MG63 (cell line): ENCODE results near the gene MAST2. TPM values are rescaled to one million over a fixed set of nuclear protein-coding genes. Genes with fewer than 3 reads are reported as not detected.
A peak's percentile ranks its signal among the peaks of the same experiment; 100 is the strongest.
"Not testable (repeated sequence)": the region's sequence is repeated elsewhere in the genome, so short reads cannot be mapped to it uniquely, and the experiment has no call there.

Experiments
- DNase-seq: peaks from one replicate; pipeline ENCODE4 v3.0.0-alpha.2; 2020
- H3K27me3 ChIP-seq: fragments of 250-450 bp; sonication (Bioruptor Pico); 2 replicates; pipeline ENCODE4 v1.5.1; 2020; ENCODE audit warnings: mild to moderate bottlenecking, moderate library complexity
- H3K36me3 ChIP-seq: fragments of 250-450 bp; sonication (Bioruptor Pico); 2 replicates; pipeline ENCODE4 v1.5.1; 2020; ENCODE audit warnings: mild to moderate bottlenecking, moderate library complexity
- H3K4me3 ChIP-seq: fragments of 250-450 bp; sonication (Bioruptor Pico); 2 replicates; pipeline ENCODE4 v1.5.1; 2020; ENCODE audit warnings: mild to moderate bottlenecking, moderate library complexity
- H3K9me3 ChIP-seq: fragments of 250-450 bp; sonication (Bioruptor Pico); 2 replicates; pipeline ENCODE4 v1.5.1; 2020; ENCODE audit warnings: mild to moderate bottlenecking, moderate library complexity
- total RNA-seq: library from RNA; depleted of rRNA; stranded (reverse); fragments of >200 nt; shearing (Covaris generic); gene quantifications from 2 replicates; pipeline ENCODE4 v1.2.3, GENCODE V29; 2014; ENCODE audit warnings: low replicate concordance

Gene MAST2
- total RNA-seq, 1 experiment from 2014 or later: 21.9 TPM

DNA sequence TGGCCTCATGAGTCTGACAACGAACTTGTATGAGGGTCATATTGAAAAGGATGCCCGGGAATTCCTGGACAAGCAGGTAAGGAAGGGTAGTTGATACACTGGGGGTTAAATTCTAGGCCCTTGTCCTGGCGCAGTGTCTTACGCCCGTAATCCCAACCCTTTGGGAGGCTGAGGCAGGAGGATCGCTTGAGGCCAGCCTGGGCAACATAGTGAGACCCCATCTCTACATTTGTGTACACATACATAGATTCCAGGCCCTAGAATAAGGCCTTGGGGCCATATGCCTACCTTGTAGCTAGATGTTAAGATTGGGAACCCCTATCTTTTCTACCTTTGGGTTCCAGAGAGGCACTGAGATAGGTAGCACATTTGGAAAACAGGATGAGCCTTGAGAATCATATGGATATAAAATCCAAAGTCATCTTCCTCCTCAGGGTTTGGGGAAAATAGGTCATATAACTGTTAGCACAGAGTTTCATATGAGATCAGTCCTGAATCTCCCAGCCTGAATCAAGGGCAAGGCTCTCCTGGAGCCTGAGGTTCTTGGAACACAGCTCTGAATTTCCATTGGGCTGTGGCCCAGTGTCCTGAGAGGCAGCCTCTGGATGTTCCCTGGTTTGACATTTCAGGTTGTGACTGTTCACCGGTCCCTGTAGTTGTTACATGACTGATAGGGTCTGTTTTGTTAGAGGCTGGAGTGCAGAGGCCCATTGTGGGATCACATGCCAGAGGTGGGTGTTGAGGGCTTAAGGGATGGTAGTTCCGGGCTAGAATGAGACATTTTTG, 224.6 kb downstream of the MAST2 start:
- Histone ChIP-seq H3K36me3 (no peaks in the 10 kb centered on the region; the same call in none of the 2 replicates), H3K9me3 (no peaks in the 10 kb centered on the region), H3K27me3 (no peaks in the 10 kb centered on the region), H3K4me3 (no peak overlapping the region)
- DNase-seq: no peak

DNA sequence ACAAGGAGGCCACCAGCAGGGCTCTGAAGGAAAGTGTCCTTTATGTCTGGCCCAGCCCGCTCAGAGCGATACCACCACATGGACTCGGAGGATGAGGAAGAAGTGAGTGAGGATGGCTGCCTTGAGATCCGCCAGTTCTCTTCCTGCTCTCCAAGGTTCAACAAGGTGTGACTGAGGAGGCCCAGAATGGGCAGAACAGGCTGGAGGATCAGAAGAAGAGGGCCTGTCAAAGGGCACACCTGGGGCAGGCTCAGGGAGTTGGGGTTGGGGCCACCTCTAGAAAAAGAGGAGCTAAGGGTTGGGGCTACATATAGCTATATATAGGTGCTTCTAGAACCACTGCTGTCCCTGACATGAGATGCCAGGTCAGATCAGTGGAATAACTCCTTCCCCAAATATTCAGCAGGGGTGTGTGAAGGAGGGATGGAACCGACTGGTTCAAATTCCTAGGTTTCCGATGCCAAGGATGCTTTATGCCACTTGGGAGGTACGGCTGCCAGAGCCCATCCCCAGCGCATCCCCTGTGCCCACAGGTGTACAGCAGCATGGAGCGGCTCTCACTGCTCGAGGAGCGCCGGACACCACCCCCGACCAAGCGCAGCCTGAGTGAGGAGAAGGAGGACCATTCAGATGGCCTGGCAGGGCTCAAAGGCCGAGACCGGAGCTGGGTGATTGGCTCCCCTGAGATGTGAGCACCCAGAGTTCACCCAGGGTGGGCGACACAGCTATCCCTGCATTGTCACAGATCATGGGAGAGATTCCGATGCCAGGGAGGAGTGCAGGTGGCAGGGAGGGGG, 226.9 kb downstream of the MAST2 start:
- no peaks in the 10 kb centered on the region for H3K9me3 ChIP-seq
- H3K36me3 ChIP-seq: no peaks in the 10 kb centered on the region; the same call in none of the 2 replicates
- no peak for DNase-seq
- H3K4me3 ChIP-seq: no peak overlapping the region
- no peaks in the 10 kb centered on the region for H3K27me3 ChIP-seq

DNA sequence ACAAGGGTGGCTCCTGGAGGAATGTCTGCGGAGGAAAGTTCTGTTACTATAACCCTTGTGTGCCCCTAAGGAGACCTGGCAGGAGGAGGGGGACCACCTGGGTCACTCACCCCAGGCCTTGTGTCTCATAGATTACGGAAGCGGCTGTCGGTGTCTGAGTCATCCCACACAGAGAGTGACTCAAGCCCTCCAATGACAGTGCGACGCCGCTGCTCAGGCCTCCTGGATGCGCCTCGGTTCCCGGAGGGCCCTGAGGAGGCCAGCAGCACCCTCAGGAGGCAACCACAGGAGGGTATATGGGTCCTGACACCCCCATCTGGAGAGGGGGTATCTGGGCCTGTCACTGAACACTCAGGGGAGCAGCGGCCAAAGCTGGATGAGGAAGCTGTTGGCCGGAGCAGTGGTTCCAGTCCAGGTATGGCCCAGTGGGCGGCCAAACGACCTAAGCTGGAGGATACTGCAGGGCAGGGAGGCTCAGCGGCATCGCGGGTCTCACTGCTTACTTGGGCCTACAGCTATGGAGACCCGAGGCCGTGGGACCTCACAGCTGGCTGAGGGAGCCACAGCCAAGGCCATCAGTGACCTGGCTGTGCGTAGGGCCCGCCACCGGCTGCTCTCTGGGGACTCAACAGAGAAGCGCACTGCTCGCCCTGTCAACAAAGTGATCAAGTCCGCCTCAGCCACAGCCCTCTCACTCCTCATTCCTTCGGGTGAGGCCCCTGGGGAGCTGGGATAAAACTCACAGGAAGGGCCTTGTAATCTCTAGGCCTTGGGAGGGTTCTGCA, 227.7 kb downstream of the MAST2 start:
- DNase-seq: no peak

DNA sequence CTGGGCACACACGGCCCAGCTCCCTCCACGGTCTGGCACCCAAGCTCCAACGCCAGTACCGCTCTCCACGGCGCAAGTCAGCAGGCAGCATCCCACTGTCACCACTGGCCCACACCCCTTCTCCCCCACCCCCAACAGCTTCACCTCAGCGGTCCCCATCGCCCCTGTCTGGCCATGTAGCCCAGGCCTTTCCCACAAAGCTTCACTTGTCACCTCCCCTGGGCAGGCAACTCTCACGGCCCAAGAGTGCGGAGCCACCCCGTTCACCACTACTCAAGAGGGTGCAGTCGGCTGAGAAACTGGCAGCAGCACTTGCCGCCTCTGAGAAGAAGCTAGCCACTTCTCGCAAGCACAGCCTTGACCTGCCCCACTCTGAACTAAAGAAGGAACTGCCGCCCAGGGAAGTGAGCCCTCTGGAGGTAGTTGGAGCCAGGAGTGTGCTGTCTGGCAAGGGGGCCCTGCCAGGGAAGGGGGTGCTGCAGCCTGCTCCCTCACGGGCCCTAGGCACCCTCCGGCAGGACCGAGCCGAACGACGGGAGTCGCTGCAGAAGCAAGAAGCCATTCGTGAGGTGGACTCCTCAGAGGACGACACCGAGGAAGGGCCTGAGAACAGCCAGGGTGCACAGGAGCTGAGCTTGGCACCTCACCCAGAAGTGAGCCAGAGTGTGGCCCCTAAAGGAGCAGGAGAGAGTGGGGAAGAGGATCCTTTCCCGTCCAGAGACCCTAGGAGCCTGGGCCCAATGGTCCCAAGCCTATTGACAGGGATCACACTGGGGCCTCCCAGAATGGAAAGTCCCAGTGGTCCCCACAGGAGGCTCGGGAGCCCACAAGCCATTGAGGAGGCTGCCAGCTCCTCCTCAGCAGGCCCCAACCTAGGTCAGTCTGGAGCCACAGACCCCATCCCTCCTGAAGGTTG, 231.4 kb downstream of the MAST2 start:
- H3K27me3 ChIP-seq: no peaks in the 10 kb centered on the region
- H3K36me3 ChIP-seq: no peaks in the 10 kb centered on the region
- no peak for DNase-seq
- H3K4me3 ChIP-seq: no peak overlapping the region
- no peaks in the 10 kb centered on the region for H3K9me3 ChIP-seq

More for the DNA sequence above, 227.7 kb downstream of the MAST2 start:
- Histone ChIP-seq H3K36me3 (no peaks in the 10 kb centered on the region; the same call in none of the 2 replicates), H3K27me3 (no peaks in the 10 kb centered on the region), H3K4me3 (no peak overlapping the region), H3K9me3 (no peaks in the 10 kb centered on the region)

DNA sequence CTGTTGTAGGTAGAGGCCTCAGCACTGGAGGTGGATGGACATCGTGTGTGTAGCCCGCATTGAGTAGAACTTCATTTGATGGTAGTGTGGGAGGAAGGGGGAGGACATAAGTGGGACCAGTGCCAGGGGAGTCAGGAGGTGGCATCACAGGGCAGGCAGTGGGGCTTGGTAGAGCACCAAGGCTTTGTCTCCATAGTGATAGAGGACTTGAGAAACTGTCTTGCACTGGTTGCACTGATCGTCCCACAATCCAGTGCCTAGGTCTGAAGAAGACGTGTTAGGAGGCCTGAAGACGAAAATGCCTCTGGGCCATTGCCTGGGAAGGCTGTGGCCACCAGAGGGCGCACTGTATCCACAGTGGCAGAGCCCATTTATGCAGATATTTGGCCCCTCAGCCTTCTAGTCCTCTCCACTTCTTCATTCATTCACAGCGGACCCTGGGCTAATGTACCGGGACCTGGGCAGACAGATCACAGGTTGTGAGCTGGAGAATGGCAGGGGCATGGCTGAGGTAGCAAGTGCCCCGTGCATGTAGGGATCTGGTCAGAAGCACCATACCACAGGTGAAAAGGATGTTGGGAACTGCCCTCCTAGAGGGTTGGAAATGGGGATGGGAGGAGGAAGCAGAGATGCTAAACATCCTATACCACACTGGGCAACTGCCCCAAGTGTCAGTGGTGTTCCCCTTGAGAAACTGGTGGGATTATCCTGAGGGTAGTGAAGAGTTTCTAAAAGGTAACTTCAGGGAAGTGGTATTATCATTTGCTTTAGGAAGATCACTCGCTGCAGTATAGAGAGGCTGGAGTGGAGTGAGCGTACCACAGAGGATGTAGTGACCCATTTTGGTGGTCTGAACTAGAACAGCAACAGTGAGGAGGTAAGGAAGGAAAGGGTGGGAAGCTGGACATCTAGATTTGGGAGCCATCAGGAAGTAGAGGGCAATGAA, 233.8 kb downstream of the MAST2 start:
- Histone ChIP-seq H3K36me3 (no peaks in the 10 kb centered on the region), H3K4me3 (no peak overlapping the region), H3K9me3 (no peaks in the 10 kb centered on the region), H3K27me3 (no peaks in the 10 kb centered on the region)
- DNase-seq: peak; percentile 59

DNA sequence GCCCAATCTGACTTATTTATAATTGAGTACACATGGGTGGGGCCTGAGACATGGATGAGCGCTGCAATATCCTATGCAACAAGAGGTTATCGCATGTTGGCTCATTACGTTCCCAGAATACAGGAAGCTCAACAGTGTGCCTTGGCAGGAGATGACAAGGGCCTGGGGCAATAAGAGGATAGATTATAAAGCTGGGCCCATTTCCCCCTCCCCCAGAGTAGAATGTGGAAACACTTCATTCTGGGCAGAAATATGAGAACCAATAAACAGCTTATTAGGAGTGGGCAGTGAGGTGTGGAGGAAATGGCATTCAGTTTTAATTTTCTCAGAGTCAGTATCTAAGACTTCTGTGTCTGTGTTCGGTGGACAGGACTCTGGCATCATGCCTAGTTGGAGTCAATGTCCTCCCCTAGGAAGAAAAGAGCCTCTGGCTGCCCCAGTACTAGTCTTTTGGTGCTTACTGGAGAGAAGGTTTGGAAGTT, 236.2 kb downstream of the MAST2 start:
- Histone ChIP-seq H3K27me3 (no peaks in the 10 kb centered on the region), H3K4me3 (no peak overlapping the region), H3K9me3 (no peaks in the 10 kb centered on the region), H3K36me3 (no peaks in the 10 kb centered on the region)
- DNase-seq: no peak

DNA sequence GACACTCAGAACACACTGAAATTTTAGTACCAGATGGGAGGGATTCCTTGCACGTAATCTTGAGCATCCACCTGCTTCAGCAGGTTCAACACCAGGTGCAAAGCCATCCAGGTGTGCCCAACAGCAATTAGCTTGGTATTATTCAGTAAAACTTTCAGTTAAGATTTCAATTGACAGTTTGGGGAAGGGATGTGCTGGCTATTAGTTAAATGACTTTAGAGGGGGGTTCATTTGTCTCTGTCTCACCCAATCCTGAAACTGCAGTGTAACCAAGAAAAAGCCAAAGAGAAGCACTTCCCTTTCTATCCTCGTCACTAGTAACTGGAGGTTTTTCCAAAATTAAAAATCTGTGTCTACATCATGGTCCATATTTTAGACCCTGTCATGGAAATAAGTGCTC, 238.1 kb downstream of the MAST2 start:
- Histone ChIP-seq H3K4me3 (no peak overlapping the region), H3K27me3 (no peaks in the 10 kb centered on the region), H3K9me3 (no peaks in the 10 kb centered on the region), H3K36me3 (no peaks in the 10 kb centered on the region)
- no peak for DNase-seq

DNA sequence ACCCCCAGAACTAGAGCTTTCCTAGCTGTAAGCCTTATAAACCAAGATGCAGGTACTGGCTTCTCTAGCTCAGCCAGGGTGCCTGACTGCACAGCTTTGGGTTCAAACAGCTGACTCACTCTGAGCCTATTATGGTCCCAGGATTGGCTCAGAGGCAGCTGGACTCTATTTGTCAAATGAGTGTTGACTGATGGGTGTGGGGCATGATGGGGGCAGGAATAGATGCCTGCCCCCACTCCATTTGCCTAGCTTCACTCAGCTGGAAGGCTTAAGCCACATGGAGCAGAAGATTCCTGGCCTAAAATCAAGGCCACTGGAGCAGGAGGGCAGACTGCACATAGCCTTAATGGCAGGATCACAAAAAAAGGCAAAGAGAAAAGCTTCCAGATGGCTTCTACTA, 238.6 kb downstream of the MAST2 start:
- DNase-seq: no peak
- Histone ChIP-seq H3K4me3 (no peak overlapping the region), H3K27me3 (no peaks in the 10 kb centered on the region), H3K9me3 (no peaks in the 10 kb centered on the region), H3K36me3 (no peaks in the 10 kb centered on the region)

DNA sequence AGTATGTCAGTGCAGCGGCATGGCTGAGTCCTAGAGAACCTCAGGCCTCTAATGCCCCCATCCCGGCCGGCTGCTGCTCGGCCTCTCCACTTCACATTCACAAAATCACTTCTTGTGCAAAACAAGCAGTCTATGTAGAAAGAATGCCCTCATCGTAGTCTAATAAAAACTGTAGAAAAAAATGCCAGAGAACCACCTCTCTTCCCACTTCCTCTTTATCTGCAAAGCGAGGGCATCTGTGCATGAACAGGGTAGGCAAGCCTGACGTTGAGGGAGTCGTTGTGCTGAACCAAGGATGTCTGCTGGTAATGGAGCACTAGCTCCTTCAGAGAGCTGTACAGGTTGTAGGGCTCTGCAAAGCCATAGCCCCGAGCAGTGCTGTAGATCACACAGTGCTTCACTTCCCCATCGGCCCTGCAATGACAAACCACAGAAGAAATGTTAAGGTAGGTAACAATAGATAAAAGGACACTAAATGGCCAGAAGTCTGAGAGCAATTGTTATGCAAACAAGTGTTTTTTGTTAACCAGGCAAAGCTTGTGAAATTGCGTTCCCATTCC, 240.1 kb downstream of the MAST2 start:
- Histone ChIP-seq H3K4me3 (no peak overlapping the region), H3K36me3 (no peaks in the 10 kb centered on the region), H3K9me3 (no peaks in the 10 kb centered on the region), H3K27me3 (no peaks in the 10 kb centered on the region)
- DNase-seq: no peak

DNA sequence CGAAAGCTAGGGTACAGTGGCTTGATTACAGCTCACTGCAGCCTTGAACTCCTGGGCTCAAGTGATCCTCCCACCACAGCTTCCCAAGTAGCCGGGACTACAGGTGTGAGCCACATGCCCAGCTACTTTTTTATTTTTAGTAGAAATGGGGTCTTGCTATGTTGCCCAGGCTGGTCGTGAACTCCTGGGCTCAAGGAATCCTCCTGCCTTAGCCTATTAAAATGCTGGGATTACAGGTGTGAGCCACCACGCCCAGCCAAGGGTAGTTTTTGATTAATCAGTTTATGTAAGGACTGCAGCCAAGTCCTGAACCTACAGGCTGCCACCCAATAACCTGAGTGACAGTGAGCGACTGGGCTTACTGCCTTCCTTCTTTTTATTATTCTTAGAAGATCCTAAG, 240.7 kb downstream of the MAST2 start:
- H3K36me3 ChIP-seq: no peaks in the 10 kb centered on the region
- no peak overlapping the region for H3K4me3 ChIP-seq
- DNase-seq: no peak
- H3K27me3 ChIP-seq: no peaks in the 10 kb centered on the region
- no peaks in the 10 kb centered on the region for H3K9me3 ChIP-seq

DNA sequence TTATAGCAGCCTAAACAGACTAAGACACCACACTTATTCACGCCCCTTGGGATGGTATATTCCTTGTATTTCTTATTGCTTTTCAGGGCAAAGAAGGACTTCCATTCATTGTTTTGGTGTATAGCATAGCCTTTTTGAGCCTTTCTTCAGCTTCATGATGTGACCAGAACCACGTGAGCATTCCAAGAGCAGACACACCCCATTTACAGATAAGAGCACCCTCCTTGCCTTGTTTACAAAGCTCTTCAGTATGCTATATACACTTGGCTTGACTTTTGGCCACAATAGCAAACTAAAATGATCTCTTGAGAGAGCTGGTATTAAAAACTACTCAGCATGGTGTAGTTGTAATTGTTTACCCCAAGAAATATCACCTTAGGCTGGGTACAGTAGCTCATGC, 250.3 kb downstream of the MAST2 start:
- H3K27me3 ChIP-seq: no peaks in the 10 kb centered on the region
- H3K9me3 ChIP-seq: no peaks in the 10 kb centered on the region
- no peak overlapping the region for H3K4me3 ChIP-seq
- no peak for DNase-seq
- no peaks in the 10 kb centered on the region for H3K36me3 ChIP-seq

DNA sequence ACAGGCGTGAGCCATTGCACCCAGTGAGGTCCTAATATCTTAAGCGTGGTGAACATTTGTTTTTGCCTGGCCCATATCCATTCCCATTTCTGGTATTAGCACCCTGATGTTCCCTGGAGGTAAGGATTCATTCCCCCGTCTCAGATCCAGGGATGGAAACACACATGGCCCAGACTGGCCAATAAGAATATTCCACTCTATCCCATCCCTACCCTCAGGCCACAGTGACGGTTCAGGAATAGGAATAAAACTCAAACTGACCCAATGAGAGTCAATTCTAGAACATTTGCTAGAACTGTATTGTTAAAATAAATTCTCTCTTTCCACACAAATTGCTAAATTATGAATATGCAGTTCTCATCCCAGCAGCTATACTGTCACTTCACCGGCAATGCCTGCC, 252.9 kb downstream of the MAST2 start:
- no peak for DNase-seq
- H3K4me3 ChIP-seq: no peak overlapping the region

DNA sequence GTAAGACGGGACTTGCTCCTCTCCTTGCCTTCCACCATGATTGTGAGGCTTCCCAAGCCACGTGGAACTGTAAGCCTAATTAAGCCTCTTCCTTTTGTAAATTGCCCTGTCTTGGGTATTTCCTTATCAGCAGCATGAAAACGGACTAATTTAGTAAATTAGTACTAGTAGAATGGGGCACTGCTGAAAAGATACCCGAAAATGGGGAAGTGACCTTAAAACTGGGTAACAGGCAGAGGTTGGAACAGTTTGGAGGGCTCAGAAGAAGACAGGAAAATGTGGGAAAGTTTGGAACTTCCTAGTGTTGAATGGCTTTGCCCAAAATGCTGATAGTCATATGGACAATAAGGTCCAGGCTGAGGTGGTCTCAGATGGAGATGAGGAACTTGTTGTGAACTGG, 253.8 kb downstream of the MAST2 start:
- not testable (repeated sequence) for H3K36me3 ChIP-seq, H3K9me3 ChIP-seq, H3K27me3 ChIP-seq, H3K4me3 ChIP-seq, DNase-seq

More for the DNA sequence above, 252.9 kb downstream of the MAST2 start:
- H3K36me3 ChIP-seq: no peaks in the 10 kb centered on the region
- H3K27me3 ChIP-seq: no peaks in the 10 kb centered on the region
- no peaks in the 10 kb centered on the region for H3K9me3 ChIP-seq

DNA sequence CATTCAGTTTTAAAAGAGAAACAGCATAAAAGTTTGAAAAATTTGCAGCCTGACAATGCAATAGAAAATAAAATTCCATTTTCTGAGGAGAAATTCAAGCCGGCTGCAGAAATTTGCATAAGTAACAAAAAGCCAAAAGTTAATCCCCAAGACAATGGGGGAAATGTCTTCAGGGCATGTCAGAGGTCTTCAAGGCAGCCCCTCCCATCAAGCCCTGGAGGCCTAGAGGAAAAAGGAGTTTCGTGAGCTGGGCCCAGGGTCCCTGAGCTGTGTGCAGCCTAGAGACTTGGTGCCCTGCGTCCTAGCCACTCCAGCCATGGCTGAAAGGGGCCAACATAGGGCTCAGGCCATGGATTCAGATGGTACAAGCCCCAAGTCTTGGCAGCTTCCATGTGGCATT, 254.4 kb downstream of the MAST2 start:
- H3K36me3 ChIP-seq: no peaks in the 10 kb centered on the region
- H3K9me3 ChIP-seq: no peaks in the 10 kb centered on the region
- H3K27me3 ChIP-seq: no peaks in the 10 kb centered on the region
- H3K4me3 ChIP-seq: no peak overlapping the region
- no peak for DNase-seq

DNA sequence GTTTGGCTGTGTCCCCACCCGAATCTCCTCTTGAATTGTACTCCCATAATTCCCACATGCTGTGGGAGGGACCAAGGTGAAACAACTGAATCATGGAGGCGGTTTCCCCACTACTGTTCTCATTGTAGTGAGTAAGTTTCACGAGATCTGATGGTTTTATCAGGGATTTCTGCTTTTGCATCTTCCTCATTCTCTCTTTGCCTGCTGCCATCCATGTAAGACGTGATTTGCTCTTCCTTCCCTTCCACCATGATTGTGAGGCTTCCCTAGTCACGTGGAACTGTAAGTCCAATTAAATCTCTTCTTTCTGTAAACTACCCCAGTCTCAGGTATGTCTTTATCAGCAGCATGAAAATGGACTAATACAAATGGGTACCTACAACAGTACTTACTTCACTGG, 255.5 kb downstream of the MAST2 start:
- H3K27me3 ChIP-seq: no peaks in the 10 kb centered on the region
- no peak overlapping the region for H3K4me3 ChIP-seq
- DNase-seq: no peak
- H3K9me3 ChIP-seq: no peaks in the 10 kb centered on the region
- H3K36me3 ChIP-seq: no peaks in the 10 kb centered on the region
